ENCODE results near the gene WDR37. TPM values are rescaled to one million over a fixed set of nuclear protein-coding genes. Genes with fewer than 3 reads are reported as not detected.

Gene WDR37
- polyA plus RNA-seq, 1 experiment: 16.0 TPM

GRCh38 chr10:1152386-1153250 is 96.4 kb downstream of the WDR37 start:
- no peak for DNase-seq (ENCODE audit: low read depth, low spot score)
- Histone ChIP-seq H3K4me3 (ENCODE audit: low read depth, low read length) (no peak overlapping the region), H3K27me3 (ENCODE audit: control insufficient read depth, insufficient read depth, low read length) (peaks cover 10% of the 10 kb centered on the region), H3K27ac (ENCODE audit: low read depth, low read length) (no peak overlapping the region), H3K9me3 (ENCODE audit: control insufficient read depth, insufficient read depth, low read length) (peaks cover 3% of the 10 kb centered on the region)
- CTCF ChIA-PET: no interaction called here
- POLR2A ChIA-PET: no interaction called here
- TF ChIP-seq CTCF (IDR thresholded peaks at IDR 0.05; ENCODE audit: low read depth, low read length): no peak

GRCh38 chr10:1153251-1153763 is 97.1 kb downstream of the WDR37 start:
- ChIA-PET POLR2A (no interaction called here), CTCF (no interaction called here)
- Histone ChIP-seq H3K27ac (ENCODE audit: low read depth, low read length) (no peak overlapping the region), H3K4me3 (ENCODE audit: low read depth, low read length) (no peak overlapping the region), H3K9me3 (ENCODE audit: control insufficient read depth, insufficient read depth, low read length) (no peaks in the 10 kb centered on the region; the same call in 1 of the 2 replicates), H3K27me3 (ENCODE audit: control insufficient read depth, insufficient read depth, low read length) (peaks cover 10% of the 10 kb centered on the region)
- DNase-seq (ENCODE audit: low read depth, low spot score): no peak
- TF ChIP-seq CTCF (IDR thresholded peaks at IDR 0.05; ENCODE audit: low read depth, low read length): no peak

- TF ChIP-seq CTCF (IDR thresholded peaks at IDR 0.05; ENCODE audit: low read depth, low read length): no peak
- no peak for DNase-seq (ENCODE audit: low read depth, low spot score)
- H3K4me3 ChIP-seq (ENCODE audit: low read depth, low read length): no peak overlapping the region
- POLR2A ChIA-PET: no interaction called here
- no peak overlapping the region for H3K27ac ChIP-seq (ENCODE audit: low read depth, low read length)
- no peaks in the 10 kb centered on the region; the same call in 1 of the 2 replicates for H3K9me3 ChIP-seq (ENCODE audit: control insufficient read depth, insufficient read depth, low read length)
- CTCF ChIA-PET: no interaction called here
- peaks cover 10% of the 10 kb centered on the region for H3K27me3 ChIP-seq (ENCODE audit: control insufficient read depth, insufficient read depth, low read length)
These were observed 97.7 kb downstream of the WDR37 start for GRCh38 chr10:1153805-1154351.

- no peaks in the 10 kb centered on the region; the same call in 1 of the 2 replicates for H3K9me3 ChIP-seq (ENCODE audit: control insufficient read depth, insufficient read depth, low read length)
- ChIA-PET POLR2A (no interaction called here), CTCF (no interaction called here)
- H3K27ac ChIP-seq (ENCODE audit: low read depth, low read length): no peak overlapping the region
- no peak for TF ChIP-seq CTCF (IDR thresholded peaks at IDR 0.05; ENCODE audit: low read depth, low read length)
- peaks cover 10% of the 10 kb centered on the region for H3K27me3 ChIP-seq (ENCODE audit: control insufficient read depth, insufficient read depth, low read length)
- no peak for DNase-seq (ENCODE audit: low read depth, low spot score)
- no peak overlapping the region for H3K4me3 ChIP-seq (ENCODE audit: low read depth, low read length)
These were observed 98.5 kb downstream of the WDR37 start for GRCh38 chr10:1154531-1155295.
